Testis (tissue), 2 donors: ENCODE results near the gene CTF1.

Source experiments
- POLR2A ChIP-seq: fragments of 450-650 bp; IDR thresholded peaks from one replicate; pipeline ENCODE4 v1.6.1; 2017; ENCODE audit warnings: antibody characterized with exemption, mild to moderate bottlenecking, moderate library complexity
- TF ChIP-seq, protein P1 (sequence below), 3 experiments: fragments of 450-650 bp in 2 of 3; fragments of 200-600 bp in 1 of 3; sonication (generic) in 1 of 3; IDR thresholded peaks; one replicate each; pipeline ENCODE4 v1.5.1; 2016 to 2019; ENCODE audit warnings: antibody characterized with exemption in 3 of 3, mild to moderate bottlenecking in 2 of 3, moderate library complexity in 1 of 3

DNA sequence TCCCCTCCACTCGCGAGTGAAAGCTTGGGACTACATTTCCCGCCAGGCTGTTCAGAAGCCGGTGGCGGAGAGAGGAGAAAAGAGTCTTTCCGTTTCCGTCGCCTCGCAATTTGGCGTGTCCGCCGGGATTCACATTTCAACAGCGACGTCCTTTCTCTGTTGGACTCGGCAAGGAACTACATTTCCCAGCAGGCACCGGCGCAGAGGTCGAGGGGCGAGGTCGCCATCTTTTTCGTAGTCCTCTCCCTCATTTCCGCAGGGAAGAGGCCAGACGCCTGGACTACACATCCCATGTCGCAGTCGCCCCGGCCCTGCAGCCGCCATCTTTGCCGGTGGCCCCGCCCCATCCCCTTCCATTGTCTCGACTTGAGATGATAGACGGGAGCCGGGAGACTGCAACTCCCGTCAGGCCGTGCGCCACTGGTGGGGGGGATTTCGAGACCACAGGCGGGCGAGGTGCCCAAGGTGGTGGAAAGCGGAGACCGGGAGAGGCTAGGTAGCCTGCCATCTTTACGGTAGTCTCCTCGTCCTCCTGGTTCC lies 26.1 kb downstream of the CTF1 start:
- TF ChIP-seq, protein P1, sequence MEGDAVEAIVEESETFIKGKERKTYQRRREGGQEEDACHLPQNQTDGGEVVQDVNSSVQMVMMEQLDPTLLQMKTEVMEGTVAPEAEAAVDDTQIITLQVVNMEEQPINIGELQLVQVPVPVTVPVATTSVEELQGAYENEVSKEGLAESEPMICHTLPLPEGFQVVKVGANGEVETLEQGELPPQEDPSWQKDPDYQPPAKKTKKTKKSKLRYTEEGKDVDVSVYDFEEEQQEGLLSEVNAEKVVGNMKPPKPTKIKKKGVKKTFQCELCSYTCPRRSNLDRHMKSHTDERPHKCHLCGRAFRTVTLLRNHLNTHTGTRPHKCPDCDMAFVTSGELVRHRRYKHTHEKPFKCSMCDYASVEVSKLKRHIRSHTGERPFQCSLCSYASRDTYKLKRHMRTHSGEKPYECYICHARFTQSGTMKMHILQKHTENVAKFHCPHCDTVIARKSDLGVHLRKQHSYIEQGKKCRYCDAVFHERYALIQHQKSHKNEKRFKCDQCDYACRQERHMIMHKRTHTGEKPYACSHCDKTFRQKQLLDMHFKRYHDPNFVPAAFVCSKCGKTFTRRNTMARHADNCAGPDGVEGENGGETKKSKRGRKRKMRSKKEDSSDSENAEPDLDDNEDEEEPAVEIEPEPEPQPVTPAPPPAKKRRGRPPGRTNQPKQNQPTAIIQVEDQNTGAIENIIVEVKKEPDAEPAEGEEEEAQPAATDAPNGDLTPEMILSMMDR (IDR thresholded peaks at IDR 0.05), result no peak
- no peak for TF ChIP-seq POLR2A
